PC-9 (cell line): ENCODE data around the gene KRTAP15-1.

Source experiments
- EZH2 ChIP-seq: fragments of 200-600 bp; sonication (generic); IDR thresholded peaks from 2 replicates; pipeline ENCODE4 v1.8.0; 2017; ENCODE audit warnings: antibody characterized with exemption, low read depth
- TF ChIP-seq, protein P1 (sequence below): fragments of 200-600 bp; sonication (generic); conservative IDR thresholded peaks from 2 replicates; pipeline ENCODE4 v1.6.1; 2017; ENCODE audit warnings: mixed run types, antibody characterized with exemption, mild to moderate bottlenecking, moderate library complexity

DNA sequence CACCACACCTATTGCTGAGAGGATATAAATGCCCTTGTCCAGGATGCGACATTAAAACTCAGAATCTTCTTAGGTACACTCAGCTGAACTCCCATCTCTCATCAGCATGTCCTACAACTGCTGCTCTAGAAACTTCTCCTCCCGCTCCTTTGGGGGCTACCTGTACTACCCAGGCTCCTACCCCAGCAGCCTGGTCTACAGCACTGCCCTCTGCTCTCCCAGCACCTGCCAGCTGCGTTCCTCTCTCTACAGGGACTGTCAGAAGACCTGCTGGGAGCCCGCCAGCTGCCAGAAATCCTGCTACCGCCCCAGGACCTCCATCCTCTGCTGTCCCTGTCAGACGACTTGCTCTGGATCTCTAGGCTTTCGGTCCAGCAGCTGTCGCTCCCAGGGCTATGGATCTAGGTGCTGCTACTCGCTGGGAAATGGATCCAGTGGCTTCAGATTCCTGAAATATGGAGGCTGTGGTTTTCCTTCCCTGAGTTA is 9.9 kb upstream of the KRTAP15-1 start, which contains the start of gene KRTAP13-4:
- TF ChIP-seq, protein P1, sequence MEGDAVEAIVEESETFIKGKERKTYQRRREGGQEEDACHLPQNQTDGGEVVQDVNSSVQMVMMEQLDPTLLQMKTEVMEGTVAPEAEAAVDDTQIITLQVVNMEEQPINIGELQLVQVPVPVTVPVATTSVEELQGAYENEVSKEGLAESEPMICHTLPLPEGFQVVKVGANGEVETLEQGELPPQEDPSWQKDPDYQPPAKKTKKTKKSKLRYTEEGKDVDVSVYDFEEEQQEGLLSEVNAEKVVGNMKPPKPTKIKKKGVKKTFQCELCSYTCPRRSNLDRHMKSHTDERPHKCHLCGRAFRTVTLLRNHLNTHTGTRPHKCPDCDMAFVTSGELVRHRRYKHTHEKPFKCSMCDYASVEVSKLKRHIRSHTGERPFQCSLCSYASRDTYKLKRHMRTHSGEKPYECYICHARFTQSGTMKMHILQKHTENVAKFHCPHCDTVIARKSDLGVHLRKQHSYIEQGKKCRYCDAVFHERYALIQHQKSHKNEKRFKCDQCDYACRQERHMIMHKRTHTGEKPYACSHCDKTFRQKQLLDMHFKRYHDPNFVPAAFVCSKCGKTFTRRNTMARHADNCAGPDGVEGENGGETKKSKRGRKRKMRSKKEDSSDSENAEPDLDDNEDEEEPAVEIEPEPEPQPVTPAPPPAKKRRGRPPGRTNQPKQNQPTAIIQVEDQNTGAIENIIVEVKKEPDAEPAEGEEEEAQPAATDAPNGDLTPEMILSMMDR, result no peak
- no peak for TF ChIP-seq EZH2
